Stomach (tissue), 9 donors: Measurements from ENCODE around the gene PWP2. TPM values are rescaled to one million over a fixed set of nuclear protein-coding genes. Genes with fewer than 3 reads are reported as not detected.
A peak's percentile ranks its signal among the peaks of the same experiment; 100 is the strongest.

ENCODE experiments used
- DNase-seq, 2 donors: peaks; one replicate each; pipeline versions ENCODE4 v3.0.0 to v3.0.0-alpha.2; 2013 to 2019
- H3K27ac ChIP-seq, 5 donors: fragments of 200-600 bp in 4 of 5; sonication (generic) in 4 of 5; one replicate each; pipeline ENCODE4 v1.5.1; 2013 to 2019; ENCODE audit warnings: mild to moderate bottlenecking in 1 of 5, moderate library complexity in 1 of 5
- H3K27me3 ChIP-seq, 3 donors: fragments of 200-600 bp; sonication (generic); one replicate each; pipeline ENCODE4 v1.5.1; 2017 to 2019; ENCODE audit warnings: mixed run types in 1 of 3
- H3K36me3 ChIP-seq, 4 donors: fragments of 200-600 bp; sonication (generic); 1 replicate in 3 of 4; 2 replicates in 1 of 4; pipeline ENCODE4 v1.5.1; 2016 to 2019
- H3K4me1 ChIP-seq, 4 donors: fragments of 200-600 bp; sonication (generic); one replicate each; pipeline ENCODE4 v1.5.1; 2016 to 2019
- H3K4me3 ChIP-seq, 4 donors: fragments of 200-600 bp; sonication (generic) in 3 of 4; one replicate each; pipeline ENCODE4 v1.5.1; 2016 to 2019; ENCODE audit warnings: mild to moderate bottlenecking in 1 of 4
- H3K9me3 ChIP-seq, 4 donors: fragments of 200-600 bp; sonication (generic); one replicate each; pipeline ENCODE4 v1.5.1; 2016 to 2019
- CTCF ChIP-seq, 7 experiments: fragments of 450-650 bp in 4 of 7; fragments of 200-600 bp in 3 of 7; sonication (generic) in 3 of 7; IDR thresholded peaks; one replicate each; pipeline ENCODE4 v1.5.1; 2016 to 2019; ENCODE audit warnings: antibody characterized with exemption in 7 of 7, control low read depth in 2 of 7, mild to moderate bottlenecking in 1 of 7
- EP300 ChIP-seq: sonication (generic); formaldehyde crosslinking; IDR thresholded peaks from one replicate; pipeline ENCODE4 v1.6.1; 2017; ENCODE audit warnings: antibody characterized with exemption
- POLR2A ChIP-seq, 4 donors: fragments of 450-650 bp; IDR thresholded peaks; one replicate each; pipeline ENCODE4 v1.6.1; 2016; ENCODE audit warnings: antibody characterized with exemption in 4 of 4, control low read depth in 2 of 4, mild to moderate bottlenecking in 1 of 4, moderate library complexity in 1 of 4
- POLR2AphosphoS5 ChIP-seq, 3 donors: sonication (generic); formaldehyde crosslinking; IDR thresholded peaks; one replicate each; pipeline ENCODE4 v1.6.1; 2016; ENCODE audit warnings: antibody characterized with exemption in 3 of 3
- WGBS, 5 donors: extraction: QIAGEN DNeasy Blood & Tissue Kit in 3 of 5; methylation state at CpG; one replicate each; pipeline versions ENCODE4 v1.1.5 to v1.1.7; 2013 to 2018; 5-methylcytosine and 5-hydroxymethylcytosine counted together
- intact Hi-C: fragments of 100-400 bp; cut with DNase I; formaldehyde crosslinking; loops from one replicate; pipeline ENCODE4 v1.15.1; 2023; ENCODE audit warnings: low total_unique reads
- polyA plus RNA-seq, 3 donors: library from polyadenylated mRNA; stranded (reverse); fragments of 200-250 nt; gene quantifications; one replicate each; pipeline ENCODE4 v1.2.3, GENCODE V29; 2013
- total RNA-seq, 5 donors: library from RNA; depleted of rRNA; stranded (reverse); fragments of >200 nt; gene quantifications; one replicate each; pipeline versions ENCODE4 v1.1.0 to v1.2.3, GENCODE V29; 2014 to 2016
- donor health status: healthy with polysubstance abuse.
- donor health status: Bipolar disorder and iron deficiency.
- donor health status: healthy.

Gene PWP2
- total and polyA plus RNA-seq, 8 donors, result 2.4 to 29.2 (median 6.3) TPM; not detected in 1

- Histone ChIP-seq H3K36me3 (peaks cover 19 to 99% (median 97%) of the 10 kb centered on the region in 4 donors), H3K4me1 (peaks cover 8 to 18% (median 13%) of the 10 kb centered on the region in 4 donors), H3K27me3 (no peaks in the 10 kb centered on the region), H3K4me3 (no peak overlapping the region), H3K9me3 (no peaks in the 10 kb centered on the region), H3K27ac (peak overlapping the region in 1 of 5 donors; percentile 35)
- WGBS, 5 donors, result 79 to 91% (median 85%) methylated on average over 5 of the region's 5 CpGs
- intact Hi-C loops, result no loop called here
- DNase-seq, result no peak
- TF ChIP-seq CTCF (IDR thresholded peaks at IDR 0.05) (no peak), POLR2AphosphoS5 (IDR thresholded peaks at IDR 0.05) (no peak), EP300 (no peak), POLR2A (IDR thresholded peaks at IDR 0.05) (no peak)
These were observed 28.7 kb upstream of the PWP2 start for GRCh38 chr21:44078411-44078981.

GRCh38 chr21:44079446-44079845, 27.8 kb upstream of the PWP2 start:
- TF ChIP-seq CTCF (IDR thresholded peaks at IDR 0.05), result no peak
- TF ChIP-seq POLR2AphosphoS5 (IDR thresholded peaks at IDR 0.05), result no peak
- TF ChIP-seq EP300, result no peak
- TF ChIP-seq POLR2A (IDR thresholded peaks at IDR 0.05), result no peak
- H3K9me3 ChIP-seq, result no peaks in the 10 kb centered on the region
- no peaks in the 10 kb centered on the region for H3K27me3 ChIP-seq
- 43 to 79% (median 67%) methylated on average over 3 of the region's 3 CpGs for WGBS, 5 donors
- peaks cover 18 to 28% (median 22%) of the 10 kb centered on the region in 4 donors for H3K4me1 ChIP-seq
- no peak for DNase-seq
- intact Hi-C loops, result no loop called here
- H3K27ac ChIP-seq, result peak overlapping the region in 1 of 5 donors; percentile 35
- no peak overlapping the region for H3K4me3 ChIP-seq
- H3K36me3 ChIP-seq, result peaks cover 17 to 99% (median 95%) of the 10 kb centered on the region in 4 donors

- peak overlapping the region in 1 of 5 donors; percentile 35 for H3K27ac ChIP-seq
- intact Hi-C loops, result no loop called here
- H3K4me1 ChIP-seq, result peaks cover 22 to 32% (median 26%) of the 10 kb centered on the region in 4 donors
- DNase-seq, result no peak
- H3K36me3 ChIP-seq, result peaks cover 14 to 99% (median 95%) of the 10 kb centered on the region in 4 donors
- no peak overlapping the region for H3K4me3 ChIP-seq
- H3K9me3 ChIP-seq, result no peaks in the 10 kb centered on the region
- TF ChIP-seq EP300 (no peak), POLR2A (IDR thresholded peaks at IDR 0.05) (no peak), POLR2AphosphoS5 (IDR thresholded peaks at IDR 0.05) (no peak), CTCF (IDR thresholded peaks at IDR 0.05) (no peak)
- H3K27me3 ChIP-seq, result no peaks in the 10 kb centered on the region
- 87 to 92% (median 88%) methylated on average over 7 of the region's 7 CpGs for WGBS, 5 donors
These were observed 27.4 kb upstream of the PWP2 start for GRCh38 chr21:44079846-44080245.

- no peak for TF ChIP-seq EP300
- TF ChIP-seq CTCF (IDR thresholded peaks at IDR 0.05), result no peak
- peak in 2 of 3 donors; percentile 29 to 66 for TF ChIP-seq POLR2AphosphoS5 (IDR thresholded peaks at IDR 0.05)
- Histone ChIP-seq H3K27me3 (no peaks in the 10 kb centered on the region), H3K36me3 (peaks cover 11 to 95% (median 94%) of the 10 kb centered on the region in 4 donors), H3K27ac (peak overlapping the region; percentile 0 to 77 (median 65)), H3K4me1 (peaks cover 32 to 62% (median 46%) of the 10 kb centered on the region in 4 donors), H3K9me3 (no peaks in the 10 kb centered on the region), H3K4me3 (no peak overlapping the region)
- peak; percentile 73 to 84 for DNase-seq
- intact Hi-C loops, result no loop called here
- WGBS, 5 donors, result 42 to 73% (median 62%) methylated on average over 24 of the region's 24 CpGs
These were observed 24.4 kb upstream of the PWP2 start for GRCh38 chr21:44082648-44083440.
